ENCODE measurements around the gene ROR1. TPM values are rescaled to one million over a fixed set of nuclear protein-coding genes. Genes with fewer than 3 reads are reported as not detected.
A peak's percentile ranks its signal among the peaks of the same experiment; 100 is the strongest.

The ROR1 gene
- total and polyA plus RNA-seq, 7 experiments from 2014 or later: 0.07 to 0.22 (median 0.16) TPM; not detected in 4

GRCh38 chr1:64062941-64063581, 289.2 kb downstream of the ROR1 start:
- Mint-ChIP-seq H3K27ac (peak overlapping the region in 7 of 9 donors; percentile 7 to 59 (median 20)), H3K4me1 (peaks cover 0 to 45% (median 3%) of the 10 kb centered on the region in 7 donors), H3K36me3 (no peaks in the 10 kb centered on the region), H3K27me3 (peaks cover 3 to 18% (median 8%) of the 10 kb centered on the region in 5 donors), H3K4me3 (peak overlapping the region in 5 of 10 donors; percentile 2 to 70 (median 41)), H3K9me3 (peaks cover 0 to 26% (median 9%) of the 10 kb centered on the region in 11 donors)
- Histone ChIP-seq H3K4me1 (ENCODE audit: control insufficient read depth in 2 of 2, insufficient read depth in 2 of 2, low read length in 2 of 2) (no peaks in the 10 kb centered on the region), H3K4me3 (ENCODE audit: low read length) (no peak overlapping the region), H3K9me3 (ENCODE audit: control insufficient read depth in 2 of 3, low read length in 3 of 3) (no peaks in the 10 kb centered on the region), H3K27ac (ENCODE audit: low read depth, low read length) (no peak overlapping the region), H3K27me3 (ENCODE audit: control insufficient read depth in 2 of 2, insufficient read depth in 2 of 2, low read length in 2 of 2) (no peaks in the 10 kb centered on the region), H3K36me3 (ENCODE audit: control insufficient read depth in 2 of 3, insufficient read depth in 3 of 3, low read length in 3 of 3) (no peaks in the 10 kb centered on the region)
- ChIA-PET CTCF (no interaction called here), POLR2A (no interaction called here)
- intact Hi-C loops (cut with micrococcal nuclease): no loop called here
- no peak for ATAC-seq
- no peak for DNase-seq

- Histone ChIP-seq H3K4me3 (ENCODE audit: low read length) (no peak overlapping the region), H3K27me3 (ENCODE audit: control insufficient read depth in 2 of 2, insufficient read depth in 2 of 2, low read length in 2 of 2) (no peaks in the 10 kb centered on the region), H3K27ac (ENCODE audit: low read depth, low read length) (no peak overlapping the region), H3K4me1 (ENCODE audit: control insufficient read depth in 2 of 2, insufficient read depth in 2 of 2, low read length in 2 of 2) (no peaks in the 10 kb centered on the region), H3K36me3 (ENCODE audit: control insufficient read depth in 2 of 3, insufficient read depth in 3 of 3, low read length in 3 of 3) (no peaks in the 10 kb centered on the region), H3K9me3 (ENCODE audit: control insufficient read depth in 2 of 3, low read length in 3 of 3) (no peaks in the 10 kb centered on the region)
- Mint-ChIP-seq H3K4me3 (no peak overlapping the region), H3K4me1 (peaks cover 0 to 54% (median 6%) of the 10 kb centered on the region in 7 donors), H3K36me3 (no peaks in the 10 kb centered on the region), H3K27me3 (peaks cover under 1 to 12% (median 2%) of the 10 kb centered on the region in 5 donors), H3K27ac (peak overlapping the region in 1 of 9 donors; percentile 5), H3K9me3 (peaks cover 0 to 12% (median 3%) of the 10 kb centered on the region in 11 donors)
- intact Hi-C loops (cut with micrococcal nuclease): no loop called here
- DNase-seq: no peak
- ChIA-PET CTCF (no interaction called here), POLR2A (no interaction called here)
- no peak for ATAC-seq
These were observed 291.8 kb downstream of the ROR1 start for GRCh38 chr1:64065571-64065970.

DNA sequence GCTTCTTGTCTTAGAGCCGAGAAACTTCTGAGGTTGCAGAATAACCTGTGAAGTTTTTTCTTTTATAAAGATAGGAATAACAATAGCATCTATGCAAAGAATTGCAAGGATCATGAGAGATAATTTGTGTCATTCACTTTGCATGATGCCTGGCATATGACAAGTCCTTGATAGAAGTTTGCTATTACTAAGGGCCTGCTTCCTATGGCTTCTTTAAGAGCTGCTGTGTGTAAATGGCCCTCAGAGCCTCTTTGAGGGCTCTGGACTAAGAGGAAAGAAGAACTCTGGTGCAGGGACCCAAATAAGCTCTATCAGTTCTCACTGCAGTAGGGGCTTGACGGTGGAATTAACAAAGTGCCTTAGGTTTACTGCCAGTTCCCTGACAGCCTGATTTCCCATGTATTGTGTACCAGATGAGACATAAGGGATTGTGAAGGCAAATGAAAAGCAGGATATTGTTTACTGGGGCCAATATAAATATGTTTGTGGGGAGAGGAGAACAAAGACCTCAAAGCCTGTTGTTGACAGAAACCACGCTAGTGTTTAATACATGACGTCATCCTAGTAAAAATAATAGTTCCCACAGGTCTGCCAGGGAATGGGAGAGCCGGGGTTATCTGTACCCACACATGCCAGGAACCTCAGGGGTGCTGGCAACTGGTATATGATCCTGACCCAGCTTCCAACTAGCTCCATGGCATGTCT, 298.4 kb downstream of the ROR1 start:
- CTCF ChIA-PET: no interaction called here

DNA sequence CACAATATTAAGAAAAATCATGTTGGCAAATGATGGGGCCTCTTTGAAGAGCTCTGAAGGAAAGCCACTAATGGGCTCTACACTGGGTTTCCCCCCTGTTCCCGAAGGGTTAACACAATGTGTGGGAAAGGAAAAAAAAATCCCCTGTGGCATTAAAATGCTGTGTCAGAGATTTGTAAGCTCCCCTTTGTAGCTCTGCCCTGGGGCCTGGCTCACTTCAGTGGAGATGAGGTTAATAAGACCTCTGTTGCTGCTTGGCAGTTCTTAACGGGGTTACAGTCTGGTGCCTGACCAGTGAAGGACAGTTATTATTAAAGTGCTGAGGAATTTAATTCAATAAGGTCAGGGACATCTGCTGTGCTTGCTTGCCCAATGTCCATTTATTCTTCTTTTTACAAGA, 299.9 kb downstream of the ROR1 start:
- Mint-ChIP-seq H3K4me3 (no peak overlapping the region), H3K27me3 (peaks cover 0 to 7% (median 0%) of the 10 kb centered on the region in 5 donors), H3K27ac (no peak overlapping the region), H3K9me3 (no peaks in the 10 kb centered on the region), H3K4me1 (peaks cover 0 to 8% (median 5%) of the 10 kb centered on the region in 7 donors), H3K36me3 (no peaks in the 10 kb centered on the region)
- ChIA-PET CTCF (no interaction called here), POLR2A (interaction anchor here (0.6 kb wide), 1 partner anchor 1386 kb away, joined by 3 read pairs; no protein-coding TSS in a partner anchor)
- intact Hi-C loops (cut with micrococcal nuclease): no loop called here
- Histone ChIP-seq H3K27ac (ENCODE audit: low read depth, low read length) (no peak overlapping the region), H3K36me3 (ENCODE audit: control insufficient read depth in 2 of 3, insufficient read depth in 3 of 3, low read length in 3 of 3) (no peaks in the 10 kb centered on the region), H3K9me3 (ENCODE audit: control insufficient read depth in 2 of 3, low read length in 3 of 3) (no peaks in the 10 kb centered on the region), H3K27me3 (ENCODE audit: control insufficient read depth in 2 of 2, insufficient read depth in 2 of 2, low read length in 2 of 2) (no peaks in the 10 kb centered on the region), H3K4me3 (ENCODE audit: low read length) (no peak overlapping the region), H3K4me1 (ENCODE audit: control insufficient read depth in 2 of 2, insufficient read depth in 2 of 2, low read length in 2 of 2) (no peaks in the 10 kb centered on the region)
- ATAC-seq (no peak), DNase-seq (no peak)

More for the DNA sequence above, 298.4 kb downstream of the ROR1 start:
- POLR2A ChIA-PET: no interaction called here
- ATAC-seq: no peak
- Mint-ChIP-seq H3K4me3 (no peak overlapping the region), H3K9me3 (no peaks in the 10 kb centered on the region), H3K36me3 (no peaks in the 10 kb centered on the region), H3K27me3 (peaks cover 0 to 7% (median 0%) of the 10 kb centered on the region in 5 donors), H3K4me1 (peaks cover 0 to 9% (median 5%) of the 10 kb centered on the region in 7 donors), H3K27ac (no peak overlapping the region)
- Histone ChIP-seq H3K4me3 (ENCODE audit: low read length) (no peak overlapping the region), H3K27me3 (ENCODE audit: control insufficient read depth in 2 of 2, insufficient read depth in 2 of 2, low read length in 2 of 2) (no peaks in the 10 kb centered on the region), H3K4me1 (ENCODE audit: control insufficient read depth in 2 of 2, insufficient read depth in 2 of 2, low read length in 2 of 2) (no peaks in the 10 kb centered on the region), H3K36me3 (ENCODE audit: control insufficient read depth in 2 of 3, insufficient read depth in 3 of 3, low read length in 3 of 3) (no peaks in the 10 kb centered on the region), H3K9me3 (ENCODE audit: control insufficient read depth in 2 of 3, low read length in 3 of 3) (no peaks in the 10 kb centered on the region), H3K27ac (ENCODE audit: low read depth, low read length) (no peak overlapping the region)
- DNase-seq: no peak
- intact Hi-C loops (cut with micrococcal nuclease): no loop called here

GRCh38 chr1:64074767-64075166, 300.9 kb downstream of the ROR1 start:
- ATAC-seq (no peak), DNase-seq (no peak)
- ChIA-PET POLR2A (no interaction called here), CTCF (no interaction called here)
- Mint-ChIP-seq H3K9me3 (no peaks in the 10 kb centered on the region), H3K4me3 (no peak overlapping the region), H3K27me3 (peaks cover 0 to 7% (median 0%) of the 10 kb centered on the region in 5 donors), H3K4me1 (peaks cover 0 to 2% (median 0%) of the 10 kb centered on the region in 7 donors), H3K27ac (no peak overlapping the region), H3K36me3 (no peaks in the 10 kb centered on the region)
- Histone ChIP-seq H3K4me1 (ENCODE audit: control insufficient read depth in 2 of 2, insufficient read depth in 2 of 2, low read length in 2 of 2) (no peaks in the 10 kb centered on the region), H3K9me3 (ENCODE audit: control insufficient read depth in 2 of 3, low read length in 3 of 3) (no peaks in the 10 kb centered on the region), H3K27me3 (ENCODE audit: control insufficient read depth in 2 of 2, insufficient read depth in 2 of 2, low read length in 2 of 2) (no peaks in the 10 kb centered on the region), H3K27ac (ENCODE audit: low read depth, low read length) (no peak overlapping the region), H3K4me3 (ENCODE audit: low read length) (no peak overlapping the region), H3K36me3 (ENCODE audit: control insufficient read depth in 2 of 3, insufficient read depth in 3 of 3, low read length in 3 of 3) (no peaks in the 10 kb centered on the region)
- intact Hi-C loops (cut with micrococcal nuclease): no loop called here

- DNase-seq (no peak), ATAC-seq (no peak)
- Mint-ChIP-seq H3K27me3 (peaks cover 0 to 5% (median 0%) of the 10 kb centered on the region in 5 donors), H3K27ac (no peak overlapping the region), H3K9me3 (no peaks in the 10 kb centered on the region), H3K36me3 (no peaks in the 10 kb centered on the region), H3K4me1 (no peaks in the 10 kb centered on the region), H3K4me3 (no peak overlapping the region)
- no peak overlapping the region for H3K4me3 ChIP-seq (ENCODE audit: low read length)
- no peaks in the 10 kb centered on the region for H3K9me3 ChIP-seq (ENCODE audit: control insufficient read depth in 2 of 3, low read length in 3 of 3)
- CTCF ChIA-PET: no interaction called here
- POLR2A ChIA-PET: no interaction called here
- H3K4me1 ChIP-seq (ENCODE audit: control insufficient read depth in 2 of 2, insufficient read depth in 2 of 2, low read length in 2 of 2): no peaks in the 10 kb centered on the region
- H3K27me3 ChIP-seq (ENCODE audit: control insufficient read depth in 2 of 2, insufficient read depth in 2 of 2, low read length in 2 of 2): no peaks in the 10 kb centered on the region
- intact Hi-C loops (cut with micrococcal nuclease): no loop called here
- no peaks in the 10 kb centered on the region for H3K36me3 ChIP-seq (ENCODE audit: control insufficient read depth in 2 of 3, insufficient read depth in 3 of 3, low read length in 3 of 3)
- H3K27ac ChIP-seq (ENCODE audit: low read depth, low read length): no peak overlapping the region
These were observed 303.6 kb downstream of the ROR1 start for GRCh38 chr1:64077281-64077940.
